ENCODE measurements around the gene ZNF282. TPM values are rescaled to one million over a fixed set of nuclear protein-coding genes. Genes with fewer than 3 reads are reported as not detected.
"Not testable (repeated sequence)": the region's sequence is repeated elsewhere in the genome, so short reads cannot be mapped to it uniquely, and the experiment has no call there.

Gene ZNF282

DNA sequence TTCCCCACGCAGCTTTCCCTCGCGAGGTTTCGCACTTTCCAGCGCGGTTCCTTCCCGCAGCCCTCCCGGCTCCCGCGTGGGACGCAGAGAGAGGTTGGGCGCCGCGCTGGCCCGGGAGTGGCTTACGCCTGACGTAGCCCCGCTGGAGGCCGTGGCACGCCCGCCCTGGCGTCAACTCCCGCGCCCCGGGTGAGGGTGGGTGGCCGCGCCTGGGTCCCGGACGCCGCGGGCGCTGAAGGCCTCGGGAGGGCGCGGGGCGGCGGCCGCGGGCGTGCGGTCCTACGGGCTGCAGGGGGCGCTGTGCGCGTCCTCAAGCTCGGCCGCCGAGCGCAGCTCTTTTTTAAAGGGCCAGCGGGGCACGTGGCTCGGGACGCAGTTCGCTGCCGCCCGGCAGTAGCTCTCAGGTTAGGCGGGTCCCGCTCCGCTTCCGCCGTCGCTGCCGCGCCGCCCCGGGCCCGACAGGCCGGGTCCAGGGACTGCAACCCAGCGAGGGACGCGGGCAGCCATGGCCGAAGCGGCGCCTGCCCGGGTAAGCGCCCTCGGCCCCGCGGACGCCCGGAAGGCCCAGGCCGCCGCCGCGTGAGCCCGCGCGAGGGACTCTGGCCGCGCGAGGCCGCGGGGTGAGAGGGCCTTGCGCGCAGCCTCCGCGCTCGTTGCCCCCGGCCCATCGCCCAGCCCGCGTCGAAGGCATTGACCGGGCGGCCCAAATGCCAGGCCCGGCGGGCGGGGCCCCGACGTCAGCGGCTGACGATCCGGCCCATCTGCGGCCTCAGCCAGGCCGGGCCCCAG is 66.7 kb downstream of the ZNF282 start, which contains the start of gene ZNF783:
Gene ZNF783, plus strand, starts transcription at position 368 of the 789 bp plus-strand sequence. Its CDS starts 138 bp downstream, at position 506.
- Histone ChIP-seq H3K9me3 (replicated peaks; ENCODE audit: low read length) (no peaks in the 10 kb centered on the region), H3K4me1 (ENCODE audit: control insufficient read depth, insufficient read depth, low read length) (peaks cover 19% of the 10 kb centered on the region), H3K9ac (ENCODE audit: low read depth, low read length) (peak within 1 kb of the TSS; percentile 96), H3K4me3 (ENCODE audit: low read length) (peak within 1 kb of the TSS; percentile 78), H3K36me3 (ENCODE audit: insufficient read depth, low read length) (peaks cover 27% of the 10 kb centered on the region), H3K4me2 (ENCODE audit: low read length) (peak within 1 kb of the TSS; percentile 87), H3K27me3 (ENCODE audit: control insufficient read depth, insufficient read depth, low read length) (no peaks in the 10 kb centered on the region)

DNA sequence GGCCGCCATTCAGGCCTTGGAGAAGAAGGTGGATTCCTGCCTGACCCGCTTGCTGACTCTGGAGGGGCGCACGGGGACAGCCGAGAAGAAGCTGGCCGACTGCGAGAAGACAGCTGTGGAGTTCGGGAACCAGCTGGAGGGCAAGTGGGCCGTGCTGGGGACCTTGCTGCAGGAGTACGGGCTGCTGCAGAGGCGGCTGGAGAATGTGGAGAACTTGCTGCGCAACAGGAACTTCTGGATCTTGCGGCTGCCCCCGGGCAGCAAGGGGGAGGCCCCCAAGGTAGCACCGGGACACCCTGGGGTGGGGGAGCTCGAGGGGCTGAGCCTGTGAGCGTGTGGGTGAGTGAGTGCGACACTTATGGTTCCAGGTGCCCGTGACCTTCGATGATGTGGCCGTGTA is 71.1 kb downstream of the ZNF282 start:
- Histone ChIP-seq H3K4me3 (ENCODE audit: low read length) (no peak overlapping the region), H3K4me2 (ENCODE audit: low read length) (no peak overlapping the region), H3K9me3 (replicated peaks; ENCODE audit: low read length) (no peaks in the 10 kb centered on the region), H3K9ac (ENCODE audit: low read depth, low read length) (no peak overlapping the region), H3K27me3 (ENCODE audit: control insufficient read depth, insufficient read depth, low read length) (no peaks in the 10 kb centered on the region), H3K36me3 (ENCODE audit: insufficient read depth, low read length) (peaks cover 52% of the 10 kb centered on the region), H3K4me1 (ENCODE audit: control insufficient read depth, insufficient read depth, low read length) (peaks cover 10% of the 10 kb centered on the region)

DNA sequence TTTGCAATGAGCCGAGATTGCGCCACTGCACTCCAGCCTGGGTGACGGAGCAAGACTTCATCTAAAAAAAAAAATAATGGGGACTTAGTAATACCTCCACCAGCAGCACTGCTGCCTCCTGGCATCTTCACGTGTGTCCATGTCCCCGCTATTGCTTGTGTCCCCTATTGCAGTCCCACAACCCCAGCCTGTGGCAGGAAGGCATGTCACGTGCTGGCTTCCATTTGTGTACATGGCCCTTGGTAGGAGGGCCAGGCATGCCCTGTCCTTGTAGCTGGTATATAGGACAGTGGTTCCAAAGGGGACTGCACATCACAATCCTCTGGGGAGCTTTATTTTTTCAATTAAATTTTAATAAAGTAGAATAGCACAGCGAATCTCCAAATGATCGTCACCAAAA is 72.4 kb downstream of the ZNF282 start:
- no peaks in the 10 kb centered on the region for H3K9me3 ChIP-seq (replicated peaks; ENCODE audit: low read length)
- H3K27me3 ChIP-seq (ENCODE audit: control insufficient read depth, insufficient read depth, low read length) = no peaks in the 10 kb centered on the region
- H3K9ac ChIP-seq (ENCODE audit: low read depth, low read length) = no peak overlapping the region
- no peak overlapping the region for H3K4me2 ChIP-seq (ENCODE audit: low read length)
- H3K4me1 ChIP-seq (ENCODE audit: control insufficient read depth, insufficient read depth, low read length) = peaks cover 6% of the 10 kb centered on the region
- no peak overlapping the region for H3K4me3 ChIP-seq (ENCODE audit: low read length)
- peaks cover 61% of the 10 kb centered on the region for H3K36me3 ChIP-seq (ENCODE audit: insufficient read depth, low read length)

DNA sequence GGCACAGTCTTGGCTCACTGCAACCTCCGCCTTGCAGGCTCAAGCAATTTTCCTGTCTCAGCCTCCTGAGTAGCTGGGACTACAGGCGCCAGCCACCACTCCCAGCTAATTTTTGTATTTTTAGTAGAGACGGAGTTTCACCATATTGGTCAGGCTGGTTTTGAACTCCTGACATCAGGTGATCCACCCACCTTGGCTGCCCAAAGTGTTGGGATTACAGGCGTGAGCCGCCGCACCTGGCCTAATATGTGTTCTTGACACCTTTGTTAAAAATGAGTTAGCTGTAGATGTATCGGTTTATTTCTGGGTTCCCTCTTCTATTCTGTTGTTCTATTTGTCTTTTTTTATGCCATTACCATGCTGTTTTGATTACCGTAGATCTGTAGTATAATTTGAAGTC is 79.1 kb downstream of the ZNF282 start:
- H3K36me3 ChIP-seq (ENCODE audit: insufficient read depth, low read length) = peaks cover 56% of the 10 kb centered on the region
- not testable (repeated sequence) for H3K9ac ChIP-seq (ENCODE audit: low read depth, low read length); H3K4me3 ChIP-seq (ENCODE audit: low read length); H3K27me3 ChIP-seq (ENCODE audit: control insufficient read depth, insufficient read depth, low read length); H3K4me1 ChIP-seq (ENCODE audit: control insufficient read depth, insufficient read depth, low read length); H3K4me2 ChIP-seq (ENCODE audit: low read length); H3K9me3 ChIP-seq (replicated peaks; ENCODE audit: low read length)

Small RNAs within 50 kb of the gene (small RNA-seq; reads per million reads assigned to genes)
- gene AC004890.1 = not detected

Measured in skeletal muscle satellite cell (primary cell).